ENCODE results near the gene CORIN. TPM values are rescaled to one million over a fixed set of nuclear protein-coding genes. Genes with fewer than 3 reads are reported as not detected.

Gene CORIN
- total RNA-seq, 1 experiment from 2014 or later: 3.5 TPM

- H2AFZ ChIP-seq (ENCODE audit: low read depth, low read length, poor library complexity, severe bottlenecking): no peak overlapping the region
- H3K4me1 ChIP-seq (ENCODE audit: control insufficient read depth in 1 of 2, insufficient read depth in 2 of 2, low read length in 2 of 2): no peaks in the 10 kb centered on the region
- BruUV-seq (replicated peaks): no TSS peak
- no peak for TF ChIP-seq SP1 (IDR thresholded peaks at IDR 0.05; ENCODE audit: low read depth)
- no peak for TF ChIP-seq EGR1 (IDR thresholded peaks at IDR 0.05; ENCODE audit: low read depth)
- TF ChIP-seq POLR2AphosphoS5 (IDR thresholded peaks at IDR 0.05; ENCODE audit: low read depth, low read length): no peak
- no peak for TF ChIP-seq POLR2A (IDR thresholded peaks at IDR 0.05; ENCODE audit: borderline replicate concordance, extremely low read depth, insufficient read depth, insufficient read length)
- H3K27ac ChIP-seq (ENCODE audit: low read depth, low read length): no peak overlapping the region
- intact Hi-C loops (cut with micrococcal nuclease): no loop called here
- no peaks in the 10 kb centered on the region for H3K27me3 ChIP-seq (ENCODE audit: insufficient read depth, low read length)
- H4K20me1 ChIP-seq (ENCODE audit: insufficient read depth): no peaks in the 10 kb centered on the region
- no peak overlapping the region for H3K4me2 ChIP-seq (ENCODE audit: low read length)
- H3K36me3 ChIP-seq (ENCODE audit: control insufficient read depth in 1 of 2, insufficient read depth in 2 of 2, low read length in 2 of 2): no peaks in the 10 kb centered on the region
- RAD21 ChIA-PET (ENCODE audit: low non-redundant PET in 1 of 2, low total read pairs in 2 of 2, uncharacterized antibody in 2 of 2, unreplicated experiment in 2 of 2): no interaction called here
- no peaks in the 10 kb centered on the region for H3K79me2 ChIP-seq (ENCODE audit: insufficient read depth, low read length)
- no peak overlapping the region for H3K4me3 ChIP-seq (replicated peaks in 1 of 2; ENCODE audit: low read depth in 1 of 2, low read length in 2 of 2)
- H3K9me3 ChIP-seq (ENCODE audit: control insufficient read depth in 1 of 2, insufficient read depth in 1 of 2, low read depth in 1 of 2, low read length in 2 of 2): no peaks in the 10 kb centered on the region
- DNase-seq (ENCODE audit: low read depth, low spot score): no peak
- POLR2A ChIA-PET: no interaction called here
- no peak overlapping the region for H3K9ac ChIP-seq (ENCODE audit: low read length)
- no peak for ATAC-seq
- CTCF ChIA-PET: no interaction called here
- no peaks in the 10 kb centered on the region for H3K9me2 ChIP-seq (ENCODE audit: insufficient read depth)
Measured at GRCh38 chr4:47669946-47670345, 167.9 kb downstream of the CORIN start.

DNA sequence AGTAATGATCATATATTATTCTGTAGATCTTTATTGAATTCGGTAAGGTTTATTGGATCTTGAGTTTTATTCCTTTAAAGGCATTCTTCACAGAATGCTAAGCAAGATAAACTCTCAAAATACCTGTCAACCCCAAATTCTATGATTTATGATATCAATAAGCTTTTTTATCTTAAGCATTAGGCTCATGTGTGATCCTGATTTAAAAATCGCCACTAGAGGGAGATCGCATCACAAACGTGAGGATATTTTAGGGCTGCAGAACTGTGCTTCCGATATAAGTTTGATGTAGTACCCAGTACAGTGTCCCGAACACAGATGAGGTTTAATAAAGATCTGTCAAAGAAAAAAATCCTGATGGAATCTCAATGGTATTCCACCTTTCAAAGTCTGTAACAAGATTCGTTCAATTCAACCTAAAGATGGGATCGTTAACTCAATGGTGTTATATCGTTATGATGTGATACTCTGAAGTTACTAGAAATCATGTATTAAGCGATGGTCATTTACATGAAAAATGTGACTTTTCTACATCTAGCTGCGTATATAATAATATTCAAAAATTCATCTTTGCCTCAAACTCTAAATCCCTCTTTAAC lies 169.0 kb downstream of the CORIN start:
- ChIA-PET RAD21 (ENCODE audit: low non-redundant PET in 1 of 2, low total read pairs in 2 of 2, uncharacterized antibody in 2 of 2, unreplicated experiment in 2 of 2) (no interaction called here), POLR2A (interaction anchor here (0.6 kb wide), 1 partner anchor 241 kb away, joined by 4 read pairs; no protein-coding TSS in a partner anchor), CTCF (interaction anchor here (0.6 to 1.5 kb wide), 7 partner anchors 8 to 442 kb away, joined by 3 to 6 read pairs (median 4); no protein-coding TSS in a partner anchor)
- BruUV-seq (replicated peaks): no TSS peak
- peak; percentile 36 for DNase-seq (ENCODE audit: low read depth, low spot score)
- peak overlapping the region; percentile 23 for H2AFZ ChIP-seq (ENCODE audit: low read depth, low read length, poor library complexity, severe bottlenecking)
- H3K9ac ChIP-seq (ENCODE audit: low read length): no peak overlapping the region
- H3K27ac ChIP-seq (ENCODE audit: low read depth, low read length): no peak overlapping the region
- no peaks in the 10 kb centered on the region for H4K20me1 ChIP-seq (ENCODE audit: insufficient read depth)
- H3K4me3 ChIP-seq (replicated peaks in 1 of 2; ENCODE audit: low read depth in 1 of 2, low read length in 2 of 2): no peak overlapping the region
- TF ChIP-seq POLR2AphosphoS5 (IDR thresholded peaks at IDR 0.05; ENCODE audit: low read depth, low read length) (no peak), ZFX (IDR thresholded peaks at IDR 0.05) (no peak), CBX3 (IDR thresholded peaks at IDR 0.05; ENCODE audit: low read depth) (no peak), EZH2 (IDR thresholded peaks at IDR 0.05) (no peak), SIN3A (IDR thresholded peaks at IDR 0.05; ENCODE audit: low read depth) (no peak), MAX (IDR thresholded peaks at IDR 0.05) (no peak), CTCF (IDR thresholded peaks at IDR 0.05 in 2 of 3, conservative IDR thresholded peaks at IDR 0.05 in 1 of 3; ENCODE audit: borderline replicate concordance in 1 of 3, insufficient read depth in 1 of 3, low read depth in 2 of 3, low read length in 2 of 3) (peak; percentile 39 to 83 (median 61); a peak in 5 of 6 replicates), ELF1 (IDR thresholded peaks at IDR 0.05; ENCODE audit: borderline replicate concordance, low read depth) (no peak), FOSL1 (IDR thresholded peaks at IDR 0.05; ENCODE audit: low read depth) (no peak), JUND (IDR thresholded peaks at IDR 0.05) (no peak), ZBTB33 (IDR thresholded peaks at IDR 0.05; ENCODE audit: extremely low read depth, insufficient replicate concordance, low read length) (no peak), RAD21 (IDR thresholded peaks at IDR 0.05; ENCODE audit: low read depth) (peak; percentile 56)
- H3K9me3 ChIP-seq (ENCODE audit: control insufficient read depth in 1 of 2, insufficient read depth in 1 of 2, low read depth in 1 of 2, low read length in 2 of 2): no peaks in the 10 kb centered on the region
- no peak overlapping the region for H3K4me2 ChIP-seq (ENCODE audit: low read length)
- no peaks in the 10 kb centered on the region for H3K4me1 ChIP-seq (ENCODE audit: control insufficient read depth in 1 of 2, insufficient read depth in 2 of 2, low read length in 2 of 2)
- no peaks in the 10 kb centered on the region for H3K9me2 ChIP-seq (ENCODE audit: insufficient read depth)
- ATAC-seq: peak; percentile 84
- H3K27me3 ChIP-seq (ENCODE audit: insufficient read depth, low read length): no peaks in the 10 kb centered on the region
- H3K36me3 ChIP-seq (ENCODE audit: control insufficient read depth in 1 of 2, insufficient read depth in 2 of 2, low read length in 2 of 2): no peaks in the 10 kb centered on the region
- intact Hi-C loops (cut with micrococcal nuclease): no loop called here
- H3K79me2 ChIP-seq (ENCODE audit: insufficient read depth, low read length): no peaks in the 10 kb centered on the region

Measured in HCT116 (cell line).